PC-9 (cell line): ENCODE data around the gene PAH.

Experiments used
- EZH2 ChIP-seq: fragments of 200-600 bp; sonication (generic); IDR thresholded peaks from 2 replicates; pipeline ENCODE4 v1.8.0; 2017; ENCODE audit warnings: antibody characterized with exemption, low read depth
- TF ChIP-seq, protein P1 (sequence below): fragments of 200-600 bp; sonication (generic); conservative IDR thresholded peaks from 2 replicates; pipeline ENCODE4 v1.6.1; 2017; ENCODE audit warnings: mixed run types, antibody characterized with exemption, mild to moderate bottlenecking, moderate library complexity

DNA sequence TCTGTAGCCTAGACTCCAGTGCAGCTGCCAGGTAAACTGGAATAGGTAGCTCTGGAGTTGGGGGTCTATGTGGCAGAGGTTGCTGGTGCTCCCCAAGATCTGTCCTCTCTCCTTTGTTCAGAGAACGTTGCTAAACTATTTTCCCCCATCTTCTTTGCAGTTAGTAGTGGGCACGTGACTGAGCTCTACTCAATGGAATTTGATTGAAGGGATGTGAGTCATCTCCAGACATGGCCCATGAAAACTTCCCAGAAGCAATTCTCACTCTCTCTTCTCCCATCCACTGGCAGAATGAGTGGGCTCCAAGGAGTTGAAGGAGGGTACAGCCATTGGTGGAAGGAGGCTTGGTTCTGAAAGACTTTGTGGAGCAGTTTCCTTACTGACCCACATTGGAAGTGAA, 44.0 kb downstream of the PAH start:
- TF ChIP-seq, protein P1, sequence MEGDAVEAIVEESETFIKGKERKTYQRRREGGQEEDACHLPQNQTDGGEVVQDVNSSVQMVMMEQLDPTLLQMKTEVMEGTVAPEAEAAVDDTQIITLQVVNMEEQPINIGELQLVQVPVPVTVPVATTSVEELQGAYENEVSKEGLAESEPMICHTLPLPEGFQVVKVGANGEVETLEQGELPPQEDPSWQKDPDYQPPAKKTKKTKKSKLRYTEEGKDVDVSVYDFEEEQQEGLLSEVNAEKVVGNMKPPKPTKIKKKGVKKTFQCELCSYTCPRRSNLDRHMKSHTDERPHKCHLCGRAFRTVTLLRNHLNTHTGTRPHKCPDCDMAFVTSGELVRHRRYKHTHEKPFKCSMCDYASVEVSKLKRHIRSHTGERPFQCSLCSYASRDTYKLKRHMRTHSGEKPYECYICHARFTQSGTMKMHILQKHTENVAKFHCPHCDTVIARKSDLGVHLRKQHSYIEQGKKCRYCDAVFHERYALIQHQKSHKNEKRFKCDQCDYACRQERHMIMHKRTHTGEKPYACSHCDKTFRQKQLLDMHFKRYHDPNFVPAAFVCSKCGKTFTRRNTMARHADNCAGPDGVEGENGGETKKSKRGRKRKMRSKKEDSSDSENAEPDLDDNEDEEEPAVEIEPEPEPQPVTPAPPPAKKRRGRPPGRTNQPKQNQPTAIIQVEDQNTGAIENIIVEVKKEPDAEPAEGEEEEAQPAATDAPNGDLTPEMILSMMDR: no peak
- no peak for TF ChIP-seq EZH2
